GM19043 (cell line): Measurements from ENCODE around the gene SLC39A8.
"Not testable (repeated sequence)": the region's sequence is repeated elsewhere in the genome, so short reads cannot be mapped to it uniquely, and the experiment has no call there.

Source experiments
- ATAC-seq: cut with Tn5 transposase; IDR thresholded peaks from one replicate; pipeline ENCODE4 v1.9.1; 2021; ENCODE audit warnings: low read depth; ENCODE audit not compliant: unreplicated experiment

SLC39A8 gene

GRCh38 chr4:102244878-102245535 is 100.3 kb downstream of the SLC39A8 start:
- ATAC-seq = no peak

DNA sequence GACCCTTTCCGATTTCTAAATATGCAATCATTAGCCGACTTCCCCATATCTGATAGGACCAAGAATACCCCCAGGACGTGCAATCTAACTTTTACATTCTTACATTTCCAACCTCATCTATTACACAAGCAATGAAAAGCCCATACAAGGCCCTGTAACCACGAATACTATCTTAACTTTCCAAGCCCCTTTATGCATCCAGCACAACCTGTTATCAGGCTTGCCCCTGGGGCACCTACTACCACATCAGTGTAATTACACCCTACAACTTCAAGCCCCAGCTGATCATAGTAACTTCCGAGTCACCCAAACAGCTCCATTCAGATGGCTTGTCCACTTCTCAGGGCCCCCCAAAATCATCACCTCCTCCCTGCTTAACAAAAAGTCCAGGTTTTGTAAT is 102.0 kb downstream of the SLC39A8 start:
- ATAC-seq = not testable (repeated sequence)

- ATAC-seq = no peak
These were observed 110.9 kb downstream of the SLC39A8 start for GRCh38 chr4:102234243-102234838.

- no peak for ATAC-seq
These were observed 115.1 kb downstream of the SLC39A8 start for GRCh38 chr4:102230194-102230593.

- no peak for ATAC-seq
These were observed 117.9 kb downstream of the SLC39A8 start for GRCh38 chr4:102227388-102227787.

- no peak for ATAC-seq
These were observed 121.8 kb downstream of the SLC39A8 start for GRCh38 chr4:102223461-102223860.

DNA sequence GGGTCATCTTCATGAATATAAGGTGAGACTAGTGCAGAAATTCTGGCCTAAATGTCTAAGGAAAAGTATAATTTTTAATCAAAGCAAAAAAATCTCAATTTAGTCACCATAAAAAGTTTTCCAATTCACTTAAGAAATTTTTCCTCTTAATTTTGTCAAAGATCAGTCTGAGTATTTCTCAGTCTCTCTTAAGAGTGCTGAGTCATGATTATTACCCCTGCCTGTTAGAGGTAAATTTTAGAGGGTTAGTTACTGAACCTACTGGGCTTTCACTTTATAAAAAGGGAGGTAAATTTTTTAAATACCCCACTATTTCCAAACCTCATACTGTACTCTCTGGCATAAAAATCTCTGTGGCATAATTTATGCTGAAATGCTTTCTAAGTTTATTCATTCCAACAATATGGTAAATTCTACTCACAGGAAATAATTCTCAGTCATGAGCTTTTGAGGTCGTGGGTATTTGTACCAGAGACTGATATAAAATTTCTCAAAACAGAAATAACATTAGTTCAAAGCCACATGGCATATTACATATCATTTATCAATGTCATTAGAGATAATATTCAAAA is 122.4 kb downstream of the SLC39A8 start:
- ATAC-seq = no peak

DNA sequence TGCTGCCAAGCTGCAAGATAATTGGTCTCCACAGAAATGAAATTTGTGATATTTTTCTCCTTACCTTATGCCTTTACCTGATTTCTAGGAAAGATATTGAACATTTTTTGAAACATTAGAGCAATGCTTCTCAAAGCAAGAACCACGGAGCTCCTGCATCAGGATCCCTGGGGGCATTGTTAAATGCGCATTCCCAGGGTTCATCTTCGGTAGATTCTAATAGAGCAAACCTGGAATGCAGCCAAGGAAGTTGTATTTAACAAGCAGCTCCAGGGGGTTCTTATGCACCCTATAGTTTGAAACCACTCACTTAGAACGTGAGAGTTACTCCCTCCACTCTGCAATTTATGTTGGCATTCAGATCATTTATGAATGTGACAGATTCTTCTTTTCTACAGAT is 126.2 kb downstream of the SLC39A8 start:
- ATAC-seq = no peak

GRCh38 chr4:102218656-102219055 is 126.6 kb downstream of the SLC39A8 start:
- no peak for ATAC-seq

DNA sequence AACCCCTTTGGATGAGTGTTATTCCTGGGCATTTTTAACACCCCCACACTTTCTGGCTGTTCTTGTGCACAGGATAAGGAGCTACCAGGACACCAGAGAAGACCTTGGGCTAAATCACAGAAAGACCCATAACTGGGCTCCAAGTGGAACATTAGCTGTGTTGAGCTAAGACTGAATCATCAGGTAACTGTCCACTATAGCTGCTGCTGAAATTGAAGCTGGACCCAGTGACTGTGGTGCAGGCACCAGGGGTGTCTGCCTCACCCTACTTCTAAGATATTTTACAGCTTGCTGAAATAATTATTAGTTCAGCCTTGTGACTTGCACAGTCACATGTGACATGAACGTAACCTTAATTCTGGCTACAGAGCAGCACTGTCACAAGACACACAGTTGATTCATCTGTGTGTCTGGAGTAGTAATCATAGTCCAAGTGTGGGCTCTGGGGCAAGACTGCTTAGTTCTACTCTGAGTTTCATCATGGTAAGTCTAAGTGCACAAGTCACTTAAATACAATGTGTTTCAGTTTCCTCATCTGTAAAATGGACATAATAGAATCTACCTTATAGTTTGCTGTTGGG is 127.4 kb downstream of the SLC39A8 start:
- no peak for ATAC-seq

DNA sequence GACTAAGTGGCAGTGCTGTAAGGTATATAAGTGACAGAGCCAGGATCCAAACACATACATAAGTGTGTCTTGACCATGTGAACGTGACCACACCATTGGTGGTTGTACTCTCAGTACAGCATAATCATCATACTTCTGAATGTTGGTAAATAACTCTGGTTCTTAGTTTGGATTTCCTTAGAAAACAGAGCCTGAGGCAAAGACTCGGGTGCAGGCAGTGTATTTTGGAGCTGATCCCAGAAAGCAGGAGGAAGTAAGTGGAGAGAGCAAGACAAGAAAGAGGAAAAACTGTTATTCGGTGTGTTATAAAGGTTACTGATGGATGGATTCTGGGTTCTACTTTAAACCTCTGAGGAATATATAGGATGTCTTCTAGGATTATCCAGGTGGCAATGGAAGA is 127.9 kb downstream of the SLC39A8 start:
- ATAC-seq = no peak

GRCh38 chr4:102216666-102217065 is 128.6 kb downstream of the SLC39A8 start:
- ATAC-seq = no peak

- ATAC-seq = no peak
These were observed 132.3 kb downstream of the SLC39A8 start for GRCh38 chr4:102213031-102213430.
